GM19463 (cell line): ENCODE data around the gene DDX59.
A peak's percentile ranks its signal among the peaks of the same experiment; 100 is the strongest.
"Not testable (repeated sequence)": the region's sequence is repeated elsewhere in the genome, so short reads cannot be mapped to it uniquely, and the experiment has no call there.

Experiments
- ATAC-seq: cut with Tn5 transposase; IDR thresholded peaks from one replicate; pipeline ENCODE4 v1.9.1; 2021; ENCODE audit warnings: mild to moderate bottlenecking, moderate library complexity; ENCODE audit not compliant: unreplicated experiment

Gene DDX59

GRCh38 chr1:200630515-200630899, 39.2 kb downstream of the DDX59 start:
- not testable (repeated sequence) for ATAC-seq

GRCh38 chr1:200629876-200630514, 39.7 kb downstream of the DDX59 start:
- ATAC-seq = no peak

GRCh38 chr1:200628223-200628881, 41.4 kb downstream of the DDX59 start:
- ATAC-seq = peak; percentile 75

GRCh38 chr1:200627575-200628222, 42.0 kb downstream of the DDX59 start:
- ATAC-seq = peak; percentile 22

GRCh38 chr1:200626853-200627534, 42.7 kb downstream of the DDX59 start:
- no peak for ATAC-seq

- ATAC-seq = no peak
Measured at GRCh38 chr1:200625381-200625824, 44.3 kb downstream of the DDX59 start.

GRCh38 chr1:200624679-200625335, 44.9 kb downstream of the DDX59 start:
- no peak for ATAC-seq

GRCh38 chr1:200620273-200621131, 49.2 kb downstream of the DDX59 start, which contains the start of gene KIF14:
KIF14 (minus strand) TSS chr1:200620751; CDS start chr1:200618723, 2,028 bp downstream.
- peak; percentile 94 for ATAC-seq

- ATAC-seq = no peak
Measured at GRCh38 chr1:200619894-200620272, 49.8 kb downstream of the DDX59 start.

GRCh38 chr1:200610846-200611245, 58.9 kb downstream of the DDX59 start:
- ATAC-seq = no peak

- no peak for ATAC-seq
Measured at GRCh38 chr1:200602632-200603031, 67.1 kb downstream of the DDX59 start.
